Stimulated activated CD4-positive, alpha-beta T cell treated with anti-CD3 and anti-CD28 coated beads, Interleukin-1b, Interleukin-23, amount 100 ng/mL, for 1 hour (primary cell): ENCODE results near the gene ZBTB32.
"Not testable (repeated sequence)": the region's sequence is repeated elsewhere in the genome, so short reads cannot be mapped to it uniquely, and the experiment has no call there.

ENCODE experiments used
- DNase-seq, 2 donors: peaks; one replicate each; pipeline ENCODE4 v3.0.0-alpha.2; 2020; ENCODE audit warnings: low read depth in 2 of 2

Gene ZBTB32

GRCh38 chr19:35720163-35720524 is 15.8 kb downstream of the ZBTB32 start:
- no peak for DNase-seq

GRCh38 chr19:35720648-35721047 is 16.3 kb downstream of the ZBTB32 start:
- DNase-seq = no peak

GRCh38 chr19:35721374-35721773 is 17.0 kb downstream of the ZBTB32 start:
- no peak for DNase-seq

- DNase-seq = no peak
Observed at GRCh38 chr19:35722461-35722860, 18.1 kb downstream of the ZBTB32 start.

DNA sequence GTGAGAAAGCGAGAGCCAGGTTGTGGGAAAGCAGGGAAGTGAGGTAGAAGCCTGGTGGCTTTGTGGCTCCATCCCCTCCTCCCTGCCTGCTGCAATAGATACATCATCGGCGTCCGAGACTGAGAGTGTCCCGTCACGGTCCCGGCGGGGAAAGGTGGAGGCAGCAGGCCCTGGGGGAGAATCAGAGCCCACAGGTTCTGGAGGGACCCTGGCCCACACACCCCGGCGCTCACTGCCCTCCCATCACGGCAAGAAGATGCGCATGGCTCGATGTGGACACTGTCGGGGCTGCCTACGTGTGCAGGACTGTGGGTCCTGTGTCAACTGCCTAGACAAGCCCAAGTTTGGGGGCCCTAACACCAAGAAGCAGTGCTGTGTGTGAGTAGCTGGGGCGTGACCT is 18.5 kb downstream of the ZBTB32 start:
- no peak for DNase-seq

GRCh38 chr19:35723671-35724070 is 19.3 kb downstream of the ZBTB32 start:
- no peak for DNase-seq

DNA sequence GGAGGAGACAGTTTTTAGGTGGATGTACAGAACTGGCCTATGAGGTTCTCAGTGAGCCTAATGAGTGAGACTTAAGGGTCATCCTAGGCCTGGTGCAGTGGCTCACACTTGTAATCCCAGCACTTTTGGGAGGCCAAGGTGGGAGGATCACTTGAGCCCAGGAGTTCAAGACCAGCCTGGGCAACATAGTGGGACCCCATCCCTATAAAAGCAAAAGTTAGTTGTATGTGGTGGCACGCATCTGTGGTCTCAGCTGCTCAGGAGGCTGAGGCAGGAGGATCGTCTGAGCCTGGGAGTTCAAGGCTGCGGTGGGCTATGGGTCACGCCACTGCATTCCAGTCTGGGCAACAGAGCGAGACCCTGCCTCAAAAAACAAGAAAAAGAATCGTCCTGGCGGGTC is 19.8 kb downstream of the ZBTB32 start:
- not testable (repeated sequence) for DNase-seq

DNA sequence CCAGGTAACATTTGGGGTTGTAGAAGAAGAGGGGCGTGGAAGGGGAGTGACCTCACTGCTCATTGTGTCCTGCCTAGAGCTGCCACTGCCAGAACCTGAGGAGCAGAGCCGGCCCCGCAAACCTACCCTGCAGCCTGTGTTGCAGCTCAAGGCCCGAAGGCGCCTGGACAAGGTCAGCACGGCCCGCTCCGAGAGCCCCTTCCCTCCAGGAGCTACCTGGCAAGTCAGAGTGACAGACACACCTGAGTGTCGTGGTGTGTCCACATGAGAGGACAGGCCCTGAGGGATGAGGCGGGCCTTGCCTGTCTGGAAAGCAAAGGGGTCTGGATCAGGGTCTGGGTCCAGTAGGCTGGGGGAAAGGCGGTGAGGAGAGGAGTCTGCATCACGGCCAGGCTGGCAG is 20.2 kb downstream of the ZBTB32 start:
- no peak for DNase-seq

DNA sequence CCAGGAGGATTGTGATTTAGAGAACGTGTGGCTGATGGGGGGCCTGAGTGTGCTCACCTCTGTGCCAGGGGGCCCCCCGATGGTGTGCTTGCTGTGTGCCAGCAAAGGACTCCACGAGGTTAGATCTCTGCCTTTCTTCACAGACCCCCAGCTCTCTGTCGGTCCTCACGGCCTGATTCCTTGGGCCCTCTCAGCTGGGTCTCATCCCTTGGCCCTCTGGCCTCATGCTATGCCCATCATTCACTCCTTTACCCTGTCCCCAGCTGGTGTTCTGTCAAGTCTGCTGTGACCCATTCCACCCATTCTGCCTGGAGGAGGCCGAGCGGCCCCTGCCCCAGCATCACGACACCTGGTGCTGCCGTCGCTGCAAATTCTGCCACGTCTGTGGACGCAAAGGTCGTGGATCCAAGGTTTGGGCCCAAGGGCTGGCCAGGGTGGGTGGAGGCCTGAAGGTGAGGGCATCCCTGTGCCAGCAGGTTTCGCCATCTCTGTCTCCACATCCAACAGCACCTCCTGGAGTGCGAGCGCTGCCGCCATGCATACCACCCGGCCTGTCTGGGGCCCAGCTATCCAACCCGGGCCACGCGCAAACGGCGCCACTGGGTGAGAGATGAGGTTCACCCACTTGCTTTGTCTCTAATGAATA is 21.0 kb downstream of the ZBTB32 start:
- DNase-seq = no peak

DNA sequence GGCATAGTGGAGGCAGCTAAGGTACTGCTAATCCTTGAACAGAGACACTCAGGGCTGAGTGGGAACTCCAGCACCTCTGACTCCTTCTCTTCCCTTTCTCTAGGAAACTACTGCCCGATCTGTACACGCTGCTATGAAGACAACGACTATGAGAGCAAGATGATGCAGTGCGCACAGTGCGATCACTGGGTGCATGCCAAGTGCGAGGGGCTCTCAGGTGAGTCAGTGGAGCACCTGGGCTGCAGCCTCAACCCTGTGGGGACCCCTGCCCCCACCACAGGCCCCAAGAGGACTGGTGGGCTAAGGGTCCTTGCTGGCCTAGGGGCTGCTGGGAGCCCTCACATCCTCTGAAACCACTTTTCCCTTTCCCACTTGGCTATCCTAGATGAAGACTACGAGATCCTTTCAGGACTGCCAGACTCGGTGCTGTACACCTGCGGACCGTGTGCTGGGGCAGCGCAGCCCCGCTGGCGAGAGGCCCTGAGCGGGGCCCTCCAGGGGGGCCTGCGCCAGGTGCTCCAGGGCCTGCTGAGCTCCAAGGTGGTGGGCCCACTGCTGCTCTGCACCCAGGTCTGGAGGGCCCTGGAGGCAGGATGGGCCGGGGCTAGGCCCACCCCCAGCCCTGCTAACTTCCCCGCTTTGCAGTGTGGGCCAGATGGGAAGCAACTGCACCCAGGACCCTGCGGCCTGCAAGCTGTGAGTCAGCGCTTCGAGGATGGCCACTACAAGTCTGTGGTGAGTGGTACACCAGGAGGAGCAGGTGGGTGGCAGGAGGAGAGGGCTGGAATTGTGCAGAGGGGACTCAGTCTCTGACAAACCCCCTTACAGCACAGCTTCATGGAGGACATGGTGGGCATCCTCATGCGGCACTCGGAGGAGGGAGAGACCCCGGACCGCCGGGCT is 22.9 kb downstream of the ZBTB32 start:
- no peak for DNase-seq

DNA sequence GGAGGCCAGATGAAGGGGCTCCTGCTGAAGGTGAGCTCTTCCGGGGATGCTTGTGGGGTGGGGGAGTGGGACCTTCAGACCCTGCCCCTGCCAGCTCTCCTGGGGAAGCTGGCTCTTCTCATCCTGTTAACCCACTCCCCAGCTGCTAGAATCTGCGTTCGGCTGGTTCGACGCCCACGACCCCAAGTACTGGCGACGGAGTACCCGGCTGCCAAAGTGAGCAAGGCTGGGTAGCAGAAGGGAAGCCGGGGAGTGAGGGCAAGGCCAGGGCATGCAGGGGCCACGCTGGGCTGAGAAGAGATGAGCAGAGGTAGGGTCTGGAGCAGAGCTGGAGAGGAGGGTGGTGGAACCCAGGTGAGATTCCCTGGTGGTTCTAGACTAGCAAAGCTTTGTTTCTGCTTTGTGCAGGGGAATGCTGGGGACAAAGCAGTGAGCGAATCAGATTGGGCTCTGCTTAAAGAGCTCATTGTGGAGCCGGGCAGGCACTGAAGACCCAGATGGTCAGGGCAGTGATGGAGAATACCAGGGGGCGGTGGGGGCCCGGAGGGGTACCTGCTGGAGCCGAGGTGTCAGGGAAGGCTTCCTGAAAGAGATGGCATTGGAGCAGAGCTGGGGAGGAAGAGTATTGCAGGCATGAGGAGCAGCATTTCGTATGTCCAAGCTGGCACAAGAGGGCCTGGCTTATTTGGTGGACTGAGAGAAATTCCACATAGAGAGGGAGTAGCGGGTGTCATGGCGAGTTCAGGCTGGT is 23.8 kb downstream of the ZBTB32 start:
- no peak for DNase-seq

DNA sequence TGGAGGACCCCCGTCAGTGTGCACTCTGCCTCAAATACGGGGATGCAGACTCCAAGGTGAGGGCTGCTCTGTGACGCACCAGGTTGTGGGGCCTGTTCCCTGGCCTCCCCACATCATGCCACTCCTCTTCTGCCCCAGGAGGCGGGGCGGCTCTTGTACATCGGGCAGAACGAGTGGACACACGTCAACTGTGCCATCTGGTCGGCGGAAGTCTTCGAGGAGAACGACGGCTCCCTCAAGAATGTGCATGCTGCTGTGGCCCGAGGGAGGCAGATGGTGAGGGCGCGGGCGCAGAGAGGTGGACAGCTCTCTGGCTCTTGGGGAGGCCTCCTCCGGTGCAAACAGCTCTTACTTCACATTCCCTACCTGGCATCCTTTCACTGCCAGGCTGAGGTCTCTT is 24.7 kb downstream of the ZBTB32 start:
- no peak for DNase-seq

GRCh38 chr19:35729763-35730162 is 25.4 kb downstream of the ZBTB32 start:
- DNase-seq = no peak

DNA sequence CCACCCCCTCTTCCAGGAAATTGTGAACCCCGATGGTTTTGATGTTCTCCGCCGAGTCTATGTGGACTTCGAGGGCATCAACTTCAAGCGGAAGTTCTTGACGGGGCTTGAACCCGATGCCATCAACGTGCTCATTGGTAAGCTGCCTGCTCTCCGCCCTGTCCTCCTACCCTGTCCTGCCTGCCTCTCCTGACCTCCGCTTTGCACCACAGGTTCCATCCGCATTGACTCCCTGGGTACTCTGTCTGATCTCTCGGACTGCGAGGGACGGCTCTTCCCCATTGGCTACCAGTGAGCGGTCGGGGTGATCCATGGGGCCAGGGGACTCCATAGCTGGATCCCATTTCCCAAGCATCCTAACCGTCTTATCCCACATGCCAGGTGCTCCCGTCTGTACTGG is 26.0 kb downstream of the ZBTB32 start:
- no peak for DNase-seq

- no peak for DNase-seq
Observed at GRCh38 chr19:35731353-35731752, 27.0 kb downstream of the ZBTB32 start.

- no peak for DNase-seq
Observed at GRCh38 chr19:35731779-35732405, 27.5 kb downstream of the ZBTB32 start.

- no peak for DNase-seq
Observed at GRCh38 chr19:35732540-35733179, 28.3 kb downstream of the ZBTB32 start.

DNA sequence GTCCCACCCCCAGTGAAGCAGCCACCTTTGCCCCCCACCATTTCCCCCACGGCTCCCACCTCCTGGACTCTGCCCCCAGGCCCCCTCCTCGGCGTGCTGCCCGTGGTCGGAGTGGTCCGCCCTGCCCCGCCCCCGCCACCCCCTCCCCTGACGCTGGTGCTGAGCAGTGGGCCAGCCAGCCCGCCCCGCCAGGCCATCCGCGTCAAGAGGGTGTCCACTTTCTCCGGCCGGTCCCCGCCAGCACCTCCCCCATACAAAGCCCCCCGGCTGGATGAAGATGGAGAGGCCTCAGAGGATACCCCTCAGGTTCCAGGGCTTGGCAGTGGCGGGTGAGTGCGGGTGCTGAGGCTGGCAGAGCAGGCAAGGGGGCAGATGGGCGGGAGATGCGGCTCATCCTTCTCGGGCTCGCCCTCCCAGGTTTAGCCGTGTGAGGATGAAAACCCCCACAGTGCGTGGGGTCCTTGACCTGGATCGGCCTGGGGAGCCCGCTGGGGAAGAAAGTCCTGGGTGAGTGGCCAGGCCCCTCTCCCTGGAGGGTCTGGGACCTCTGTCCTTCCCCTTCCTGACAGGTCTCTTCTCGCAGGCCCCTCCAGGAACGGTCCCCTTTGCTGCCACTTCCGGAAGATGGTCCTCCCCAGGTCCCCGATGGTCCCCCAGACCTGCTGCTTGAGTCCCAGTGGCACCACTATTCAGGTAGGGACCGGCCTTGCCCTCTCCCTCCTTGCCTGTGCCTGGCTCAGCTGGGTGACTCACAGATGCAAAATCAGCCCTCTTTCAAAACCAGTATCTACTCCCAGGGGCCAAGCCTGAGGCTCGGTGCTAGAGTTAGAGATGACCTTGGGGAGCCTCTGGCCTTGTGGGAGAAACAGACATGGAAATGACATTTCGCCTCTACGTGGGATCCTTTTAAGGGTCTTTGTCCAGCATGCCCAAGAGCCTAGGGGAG is 29.1 kb downstream of the ZBTB32 start:
- DNase-seq = no peak

DNA sequence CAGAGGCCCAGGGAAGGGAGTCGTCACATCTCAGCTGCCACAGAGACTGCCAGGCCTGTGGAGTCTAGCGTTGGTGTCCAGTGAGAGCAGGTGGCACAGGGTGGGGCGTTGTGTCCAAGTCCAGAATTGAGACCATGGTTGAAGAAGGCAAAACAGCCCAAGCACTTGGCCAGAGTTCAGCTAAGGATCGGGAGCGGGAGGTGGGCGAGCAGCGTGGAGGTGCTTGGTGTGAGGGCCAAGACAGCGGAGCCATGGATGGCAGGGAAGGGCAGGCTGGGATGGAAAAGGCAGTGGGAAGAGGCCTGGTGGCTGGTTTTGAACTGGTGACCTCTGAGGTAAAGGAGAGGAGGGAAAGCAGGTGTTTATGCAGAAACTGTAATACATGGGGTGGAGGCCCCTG is 29.9 kb downstream of the ZBTB32 start:
- DNase-seq = no peak

DNA sequence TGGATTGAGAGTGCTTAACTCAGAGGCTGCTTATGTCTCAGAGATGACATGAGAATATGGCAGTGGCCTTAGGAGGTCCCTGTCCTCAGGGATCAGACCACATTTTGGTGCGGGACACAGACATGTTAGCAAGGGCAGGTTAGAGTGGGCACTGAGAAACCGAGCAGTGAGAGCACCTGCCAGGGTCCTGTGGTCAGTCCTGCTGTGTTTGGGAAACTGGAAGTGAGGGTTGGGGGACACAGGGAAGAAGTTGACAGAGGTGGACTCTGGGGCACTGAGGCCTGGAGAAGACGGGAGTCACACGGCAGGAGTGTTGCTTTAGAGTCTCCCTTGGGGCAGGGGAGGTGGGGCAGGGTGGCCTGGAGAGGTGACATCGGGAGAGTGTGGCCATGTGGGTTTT is 30.5 kb downstream of the ZBTB32 start:
- no peak for DNase-seq
